Gastrocnemius medialis (tissue), 4 donors: ENCODE measurements around the gene SIRT7. TPM values are rescaled to one million over a fixed set of nuclear protein-coding genes. Genes with fewer than 3 reads are reported as not detected.

Experiments
- ATAC-seq, 2 donors: fragments of 150-250 bp; one replicate each; pipeline ENCODE4 v1.9.1; 2016
- DNase-seq, 2 donors: peaks; one replicate each; pipeline ENCODE4 v3.0.0-alpha.2; 2019
- H3K27ac ChIP-seq, 4 donors: fragments of 200-600 bp; sonication (generic); 1 replicate in 1 of 4; 2 replicates in 3 of 4; pipeline ENCODE4 v1.5.1; 2016 to 2018; ENCODE audit warnings: mild to moderate bottlenecking in 2 of 4, moderate library complexity in 1 of 4
- H3K27me3 ChIP-seq, 3 donors: fragments of 200-600 bp; sonication (generic) in 2 of 3; 1 replicate in 1 of 3; 2 replicates in 2 of 3; pipeline versions ENCODE4 v1.5.1 to v1.6.0; 2016 to 2019; ENCODE audit warnings: mild to moderate bottlenecking in 1 of 3, moderate library complexity in 1 of 3
- H3K36me3 ChIP-seq, 2 donors: fragments of 200-600 bp; sonication (generic) in 1 of 2; one replicate each; pipeline ENCODE4 v1.5.1; 2017 to 2018
- H3K4me1 ChIP-seq, 2 donors: fragments of 200-600 bp; sonication (generic) in 1 of 2; one replicate each; pipeline ENCODE4 v1.5.1; 2016 to 2017; ENCODE audit warnings: mild to moderate bottlenecking in 2 of 2
- H3K4me3 ChIP-seq, 4 donors: fragments of 200-600 bp; sonication (generic) in 3 of 4; 1 replicate in 1 of 4; 2 replicates in 3 of 4; pipeline ENCODE4 v1.5.1; 2016 to 2019; ENCODE audit warnings: mild to moderate bottlenecking in 2 of 4
- H3K9me3 ChIP-seq, 3 donors: fragments of 200-600 bp; sonication (generic) in 2 of 3; 1 replicate in 1 of 3; 2 replicates in 2 of 3; pipeline ENCODE4 v1.5.1; 2016 to 2019
- CTCF ChIP-seq, 5 experiments: fragments of 450-650 bp in 3 of 5; fragments of 200-600 bp in 2 of 5; sonication (generic) in 2 of 5; IDR thresholded peaks in 4 of 5; conservative IDR thresholded peaks in 1 of 5; 1 replicate in 4 of 5; 2 replicates in 1 of 5; pipeline ENCODE4 v1.5.1; 2016 to 2019; ENCODE audit warnings: antibody characterized with exemption in 5 of 5, mild to moderate bottlenecking in 3 of 5, moderate library complexity in 3 of 5
- POLR2A ChIP-seq, 2 donors: fragments of 450-650 bp; IDR thresholded peaks; one replicate each; pipeline ENCODE4 v1.6.1; 2017; ENCODE audit warnings: antibody characterized with exemption in 2 of 2, mild to moderate bottlenecking in 2 of 2, moderate library complexity in 2 of 2
- in situ Hi-C, 4 donors: fragments of 200-750 bp; cut with MboI; loops; one replicate each; pipeline versions ENCODE4 v1.15.0 to v1.8.0; 2017; ENCODE audit warnings: low sequenced_read_pairs in 4 of 4
- intact Hi-C: fragments of 100-400 bp; cut with DNase I; formaldehyde crosslinking; loops from one replicate; pipeline ENCODE4 v1.15.1; 2023; ENCODE audit warnings: low total_unique reads
- total RNA-seq, 4 donors: library from RNA; depleted of rRNA; stranded (reverse); fragments of >200 nt; gene quantifications; one replicate each; pipeline versions ENCODE4 v1.1.0 to v1.2.3, GENCODE V29; 2016

SIRT7 gene
- total RNA-seq, 4 donors from 2014 or later = 7.2 to 11.4 (median 8.3) TPM

- peak; percentile 17 to 22 for ATAC-seq
- TF ChIP-seq CTCF (IDR thresholded peaks at IDR 0.05 in 4 of 5, conservative IDR thresholded peaks at IDR 0.05 in 1 of 5) (peak in 2 of 5 experiments; percentile 3 to 14), POLR2A (IDR thresholded peaks at IDR 0.05) (no peak)
- H3K9me3 ChIP-seq = no peaks in the 10 kb centered on the region
- H3K27ac ChIP-seq = peak overlapping the region; percentile 90 to 98 (median 94)
- intact Hi-C loops = loop anchor here (5.0 kb wide), 1 partner anchor 69 kb away; the partner anchor contains the start of gene ARHGDIA
- peaks cover 31 to 47% of the 10 kb centered on the region in 2 donors for H3K4me1 ChIP-seq
- DNase-seq = no peak
- in situ Hi-C loops = no loop called here
- no peaks in the 10 kb centered on the region for H3K36me3 ChIP-seq
- no peaks in the 10 kb centered on the region for H3K27me3 ChIP-seq
- H3K4me3 ChIP-seq = peak overlapping the region; percentile 44 to 56 (median 48)
Observed at GRCh38 chr17:81940538-81941483, 22.8 kb upstream of the SIRT7 start.

DNA sequence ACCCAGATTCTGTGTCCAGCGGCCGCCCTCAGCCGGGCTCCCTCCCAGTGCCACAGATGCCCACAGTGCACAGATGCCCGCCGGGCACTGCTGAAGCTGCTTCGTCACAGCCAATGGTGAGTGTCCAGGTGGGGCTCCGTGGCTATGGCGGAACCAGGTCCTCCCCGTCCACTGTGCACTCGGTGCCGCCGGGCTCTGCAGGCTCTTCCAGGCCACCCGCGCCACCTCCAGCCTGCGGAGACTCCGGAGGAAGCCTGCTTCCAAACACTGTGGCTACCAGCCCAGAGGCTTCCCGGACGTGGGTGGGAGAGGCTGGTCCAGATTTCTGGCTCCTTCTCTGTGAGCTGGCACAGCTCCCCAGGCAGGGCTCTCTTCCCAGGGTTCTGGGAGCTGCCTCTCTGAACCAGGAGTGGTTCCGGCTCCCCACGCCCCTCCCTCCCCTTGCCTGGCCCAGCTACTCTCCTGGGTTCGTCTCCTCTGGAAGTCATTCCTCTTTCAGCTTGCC lies 22.0 kb upstream of the SIRT7 start:
- H3K4me1 ChIP-seq = peaks cover 31 to 47% of the 10 kb centered on the region in 2 donors
- ATAC-seq (peak; percentile 4 to 6), DNase-seq (peak in 1 of 2 donors; percentile 50)
- TF ChIP-seq POLR2A (IDR thresholded peaks at IDR 0.05) = no peak
- TF ChIP-seq CTCF (IDR thresholded peaks at IDR 0.05 in 4 of 5, conservative IDR thresholded peaks at IDR 0.05 in 1 of 5) = no peak
- H3K9me3 ChIP-seq = no peaks in the 10 kb centered on the region
- H3K27ac ChIP-seq = peak overlapping the region; percentile 90 to 98 (median 94)
- H3K4me3 ChIP-seq = peak overlapping the region; percentile 44 to 56 (median 48)
- in situ Hi-C loops = no loop called here
- no peaks in the 10 kb centered on the region for H3K27me3 ChIP-seq
- no peaks in the 10 kb centered on the region for H3K36me3 ChIP-seq
- intact Hi-C loops = loop anchor here (5.0 kb wide), 2 partner anchors 68 to 357 kb away; partner anchors contain the start of gene ARHGDIA

- intact Hi-C loops (loop anchor here (5.0 kb wide), 1 partner anchor 358 kb away; no protein-coding TSS in a partner anchor), in situ Hi-C loops (no loop called here)
- ATAC-seq = no peak
- Histone ChIP-seq H3K4me1 (peaks cover 31 to 47% of the 10 kb centered on the region in 2 donors), H3K27ac (peak overlapping the region; percentile 90 to 98 (median 94)), H3K36me3 (no peaks in the 10 kb centered on the region), H3K4me3 (peak overlapping the region in 3 of 4 donors; percentile 44 to 56 (median 48)), H3K27me3 (no peaks in the 10 kb centered on the region), H3K9me3 (no peaks in the 10 kb centered on the region)
- no peak for TF ChIP-seq CTCF (IDR thresholded peaks at IDR 0.05 in 4 of 5, conservative IDR thresholded peaks at IDR 0.05 in 1 of 5)
- no peak for TF ChIP-seq POLR2A (IDR thresholded peaks at IDR 0.05)
- DNase-seq = no peak
Observed at GRCh38 chr17:81939218-81939617, 21.2 kb upstream of the SIRT7 start.

DNA sequence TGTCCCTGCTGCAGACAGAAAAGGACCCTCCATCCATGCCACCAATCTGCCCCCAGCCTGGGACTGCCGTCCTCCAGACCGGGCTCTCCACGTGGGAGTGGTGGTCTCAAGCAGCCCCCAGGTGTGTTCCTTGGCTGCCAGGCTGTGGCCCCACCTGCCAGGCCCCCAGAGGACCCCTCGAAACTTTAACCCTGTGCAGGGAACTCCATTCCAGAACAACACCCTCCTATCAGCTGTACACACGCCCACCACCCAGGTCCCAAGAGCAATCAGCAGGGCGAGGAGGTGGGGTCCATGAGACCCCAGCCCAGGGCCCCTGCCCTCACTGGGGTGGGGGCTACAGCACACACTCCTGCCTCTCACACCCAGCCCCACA lies 17.7 kb upstream of the SIRT7 start:
- intact Hi-C loops (loop anchor here (5.0 kb wide), 1 partner anchor 362 kb away; no protein-coding TSS in a partner anchor), in situ Hi-C loops (no loop called here)
- Histone ChIP-seq H3K36me3 (no peaks in the 10 kb centered on the region), H3K27ac (no peak overlapping the region), H3K4me1 (peaks cover 28 to 34% of the 10 kb centered on the region in 2 donors), H3K4me3 (no peak overlapping the region), H3K9me3 (no peaks in the 10 kb centered on the region), H3K27me3 (no peaks in the 10 kb centered on the region)
- TF ChIP-seq POLR2A (IDR thresholded peaks at IDR 0.05) (no peak), CTCF (IDR thresholded peaks at IDR 0.05 in 4 of 5, conservative IDR thresholded peaks at IDR 0.05 in 1 of 5) (no peak)
- DNase-seq = no peak
- ATAC-seq = no peak
